NCI-H1105 treated with DMSO at 0.1 percent for 48 hours (cell line): ENCODE measurements around the gene CSTF3.
A peak's percentile ranks its signal among the peaks of the same experiment; 100 is the strongest.
"Not testable (repeated sequence)": the region's sequence is repeated elsewhere in the genome, so short reads cannot be mapped to it uniquely, and the experiment has no call there.

Experiments
- DNase-seq: peaks from one replicate; lab custom pipeline; 2025; lab: John Stamatoyannopoulos, UW

The CSTF3 gene

GRCh38 chr11:33161120-33162005 is at the start of gene CSTF3:
CSTF3 (minus strand) TSS chr11:33161480; CDS start chr11:33161325, 155 bp downstream.
- peak; percentile 99 for DNase-seq

- no peak for DNase-seq
These were observed 46.9 kb upstream of the CSTF3 start for GRCh38 chr11:33208150-33208549.

GRCh38 chr11:33207408-33207985 is 46.2 kb upstream of the CSTF3 start:
- DNase-seq, result no peak

GRCh38 chr11:33197915-33198727 is 36.8 kb upstream of the CSTF3 start:
- no peak for DNase-seq

- DNase-seq, result no peak
These were observed 34.3 kb upstream of the CSTF3 start for GRCh38 chr11:33195462-33196173.

GRCh38 chr11:33194455-33194854 is 33.2 kb upstream of the CSTF3 start:
- no peak for DNase-seq

GRCh38 chr11:33191467-33191866 is 30.2 kb upstream of the CSTF3 start:
- DNase-seq, result no peak

GRCh38 chr11:33187998-33188722 is 26.9 kb upstream of the CSTF3 start:
- no peak for DNase-seq

GRCh38 chr11:33185756-33186155 is 24.5 kb upstream of the CSTF3 start:
- no peak for DNase-seq

GRCh38 chr11:33182246-33182878 is 21.1 kb upstream of the CSTF3 start:
- DNase-seq, result no peak

GRCh38 chr11:33179348-33179803 is 18.1 kb upstream of the CSTF3 start:
- DNase-seq, result no peak

- no peak for DNase-seq
These were observed 17.3 kb upstream of the CSTF3 start for GRCh38 chr11:33178443-33179180.

- no peak for DNase-seq
These were observed 16.5 kb upstream of the CSTF3 start for GRCh38 chr11:33177676-33178336.

GRCh38 chr11:33176760-33177159 is 15.5 kb upstream of the CSTF3 start:
- DNase-seq, result not testable (repeated sequence)

- DNase-seq, result no peak
These were observed 11.7 kb upstream of the CSTF3 start for GRCh38 chr11:33172996-33173395.

- no peak for DNase-seq
These were observed 11.1 kb upstream of the CSTF3 start for GRCh38 chr11:33172345-33172744.

- no peak for DNase-seq
These were observed 10.0 kb upstream of the CSTF3 start for GRCh38 chr11:33171251-33171650.

GRCh38 chr11:33168709-33169200 is 7.5 kb upstream of the CSTF3 start:
- DNase-seq, result no peak

- no peak for DNase-seq
These were observed 1.6 kb upstream of the CSTF3 start for GRCh38 chr11:33162831-33163230.
